ENCODE results near the gene SNTG2. TPM values are rescaled to one million over a fixed set of nuclear protein-coding genes. Genes with fewer than 3 reads are reported as not detected.

Gene SNTG2
- total RNA-seq, 4 donors from 2014 or later: 3.3 to 7.4 (median 4.5) TPM

- intact Hi-C loops (cut with DNase I): no loop called here
- no peaks in the 10 kb centered on the region for H3K9me3 ChIP-seq
- 61% methylated on average over 13 of the region's 13 CpGs for WGBS
- H3K4me3 ChIP-seq: no peak overlapping the region
- no peaks in the 10 kb centered on the region for H3K36me3 ChIP-seq
- peaks cover 0 to 7% (median 3%) of the 10 kb centered on the region in 4 donors for H3K4me1 ChIP-seq
- peaks cover 0 to 37% (median 0%) of the 10 kb centered on the region in 4 donors for H3K27me3 ChIP-seq
- peak; percentile 55 for DNase-seq (ENCODE audit: extremely low spot score)
- H3K27ac ChIP-seq (replicated peaks in 1 of 4): no peak overlapping the region
- TF ChIP-seq POLR2AphosphoS5 (IDR thresholded peaks at IDR 0.05) (no peak), EP300 (IDR thresholded peaks at IDR 0.05) (no peak), POLR2A (IDR thresholded peaks at IDR 0.05; ENCODE audit: low read depth) (no peak)
- TF ChIP-seq, protein P1, sequence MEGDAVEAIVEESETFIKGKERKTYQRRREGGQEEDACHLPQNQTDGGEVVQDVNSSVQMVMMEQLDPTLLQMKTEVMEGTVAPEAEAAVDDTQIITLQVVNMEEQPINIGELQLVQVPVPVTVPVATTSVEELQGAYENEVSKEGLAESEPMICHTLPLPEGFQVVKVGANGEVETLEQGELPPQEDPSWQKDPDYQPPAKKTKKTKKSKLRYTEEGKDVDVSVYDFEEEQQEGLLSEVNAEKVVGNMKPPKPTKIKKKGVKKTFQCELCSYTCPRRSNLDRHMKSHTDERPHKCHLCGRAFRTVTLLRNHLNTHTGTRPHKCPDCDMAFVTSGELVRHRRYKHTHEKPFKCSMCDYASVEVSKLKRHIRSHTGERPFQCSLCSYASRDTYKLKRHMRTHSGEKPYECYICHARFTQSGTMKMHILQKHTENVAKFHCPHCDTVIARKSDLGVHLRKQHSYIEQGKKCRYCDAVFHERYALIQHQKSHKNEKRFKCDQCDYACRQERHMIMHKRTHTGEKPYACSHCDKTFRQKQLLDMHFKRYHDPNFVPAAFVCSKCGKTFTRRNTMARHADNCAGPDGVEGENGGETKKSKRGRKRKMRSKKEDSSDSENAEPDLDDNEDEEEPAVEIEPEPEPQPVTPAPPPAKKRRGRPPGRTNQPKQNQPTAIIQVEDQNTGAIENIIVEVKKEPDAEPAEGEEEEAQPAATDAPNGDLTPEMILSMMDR (IDR thresholded peaks at IDR 0.05): no peak
These were observed 269.4 kb downstream of the SNTG2 start for GRCh38 chr2:1219901-1220573.

DNA sequence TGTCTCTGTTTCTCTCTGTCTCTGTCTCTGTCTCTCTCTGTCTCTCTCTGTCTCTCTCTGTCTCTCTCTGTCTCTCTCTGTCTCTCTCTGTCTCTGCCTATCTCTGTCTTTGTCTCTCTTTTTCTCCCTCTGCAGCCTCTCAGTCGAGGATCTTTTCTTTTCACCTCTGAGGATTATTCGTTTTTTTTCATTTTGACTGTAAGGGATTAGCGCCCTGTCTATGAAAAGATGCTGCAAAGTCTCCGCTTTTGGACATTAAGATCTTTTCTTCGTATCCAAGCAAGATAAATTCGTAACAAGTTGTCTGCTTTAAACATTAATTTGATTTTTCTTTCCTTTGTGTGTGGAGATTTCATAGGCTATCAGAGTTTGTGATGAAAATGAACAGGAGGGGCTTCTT, 271.4 kb downstream of the SNTG2 start:
- TF ChIP-seq EP300 (IDR thresholded peaks at IDR 0.05) (no peak), POLR2A (IDR thresholded peaks at IDR 0.05; ENCODE audit: low read depth) (no peak), POLR2AphosphoS5 (IDR thresholded peaks at IDR 0.05) (no peak)
- TF ChIP-seq, protein P1 (IDR thresholded peaks at IDR 0.05): no peak
- Histone ChIP-seq H3K27ac (replicated peaks in 1 of 4) (no peak overlapping the region), H3K4me3 (no peak overlapping the region), H3K36me3 (no peaks in the 10 kb centered on the region), H3K9me3 (no peaks in the 10 kb centered on the region), H3K27me3 (peaks cover 0 to 37% (median 0%) of the 10 kb centered on the region in 4 donors), H3K4me1 (peaks cover 0 to 7% (median 3%) of the 10 kb centered on the region in 4 donors)
- WGBS: 39% methylated on average over 6 of the region's 6 CpGs
- DNase-seq (ENCODE audit: extremely low spot score): no peak
- intact Hi-C loops (cut with DNase I): no loop called here

- DNase-seq (ENCODE audit: extremely low spot score): peak; percentile 91
- no peak overlapping the region for H3K4me3 ChIP-seq
- peaks cover 0 to 10% (median 4%) of the 10 kb centered on the region in 4 donors for H3K4me1 ChIP-seq
- TF ChIP-seq POLR2AphosphoS5 (IDR thresholded peaks at IDR 0.05): no peak
- TF ChIP-seq, protein P1 (IDR thresholded peaks at IDR 0.05): no peak
- no peak for TF ChIP-seq POLR2A (IDR thresholded peaks at IDR 0.05; ENCODE audit: low read depth)
- TF ChIP-seq EP300 (IDR thresholded peaks at IDR 0.05): no peak
- H3K9me3 ChIP-seq: no peaks in the 10 kb centered on the region
- no peaks in the 10 kb centered on the region for H3K36me3 ChIP-seq
- no peak overlapping the region for H3K27ac ChIP-seq (replicated peaks in 1 of 4)
- peaks cover 0 to 24% (median 0%) of the 10 kb centered on the region in 4 donors for H3K27me3 ChIP-seq
- 93% methylated on average over 6 of the region's 11 CpGs for WGBS
- intact Hi-C loops (cut with DNase I): no loop called here
These were observed 273.1 kb downstream of the SNTG2 start for GRCh38 chr2:1223791-1224190.

DNA sequence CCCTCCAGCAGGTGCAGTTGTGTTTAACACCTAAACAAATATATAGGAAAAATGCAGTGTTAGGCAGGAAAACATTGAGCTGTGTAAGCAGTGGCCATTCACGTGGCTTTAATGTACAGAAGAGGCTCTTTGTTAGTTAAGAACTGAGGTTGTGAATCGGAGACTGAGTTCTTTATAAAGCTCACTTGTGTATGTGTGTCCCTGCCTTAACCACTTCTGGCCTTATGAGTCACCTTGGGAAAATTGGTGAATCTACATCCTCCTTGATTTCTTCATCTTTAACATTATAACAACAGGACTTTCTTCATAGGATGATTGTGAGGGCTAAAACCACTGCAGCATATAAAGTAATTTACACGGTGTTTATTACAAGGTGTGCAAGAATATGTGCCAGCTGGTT, 274.3 kb downstream of the SNTG2 start:
- H3K4me3 ChIP-seq: no peak overlapping the region
- H3K27ac ChIP-seq (replicated peaks in 1 of 4): no peak overlapping the region
- 71% methylated on average over 3 of the region's 3 CpGs for WGBS
- H3K27me3 ChIP-seq: peaks cover 0 to 13% (median 0%) of the 10 kb centered on the region in 4 donors
- TF ChIP-seq, protein P1 (IDR thresholded peaks at IDR 0.05): no peak
- no peak for TF ChIP-seq EP300 (IDR thresholded peaks at IDR 0.05)
- TF ChIP-seq POLR2A (IDR thresholded peaks at IDR 0.05; ENCODE audit: low read depth): no peak
- no peak for TF ChIP-seq POLR2AphosphoS5 (IDR thresholded peaks at IDR 0.05)
- no peak for DNase-seq (ENCODE audit: extremely low spot score)
- H3K36me3 ChIP-seq: no peaks in the 10 kb centered on the region
- H3K4me1 ChIP-seq: peaks cover 0 to 9% (median 4%) of the 10 kb centered on the region in 4 donors
- intact Hi-C loops (cut with DNase I): no loop called here
- H3K9me3 ChIP-seq: peaks cover 0 to 6% (median 2%) of the 10 kb centered on the region in 4 donors

All from esophagus muscularis mucosa (tissue), 4 donors.